HepG2 (cell line): ENCODE measurements around the gene P4HB. TPM values are rescaled to one million over a fixed set of nuclear protein-coding genes. Genes with fewer than 3 reads are reported as not detected.
A peak's percentile ranks its signal among the peaks of the same experiment; 100 is the strongest.

Experiments
- EEA1 ChIP-seq: sonication (generic); formaldehyde crosslinking; IDR thresholded peaks from 2 replicates; pipeline ENCODE4 v1.5.1; 2020; ENCODE audit warnings: mild to moderate bottlenecking, missing genetic modification reagents, borderline replicate concordance
- EZH2 ChIP-seq: conservative IDR thresholded peaks from 2 replicates; pipeline ENCODE4 v1.6.1; 2012; ENCODE audit warnings: mild to moderate bottlenecking, low read depth, low read length, moderate library complexity
- ISX ChIP-seq: sonication (generic); formaldehyde crosslinking; conservative IDR thresholded peaks from 2 replicates; pipeline ENCODE4 v1.5.0; 2020; ENCODE audit warnings: missing genetic modification reagents
- KDM2A ChIP-seq: sonication (generic); formaldehyde crosslinking; IDR thresholded peaks from 2 replicates; pipeline ENCODE4 v1.4.0; 2020; ENCODE audit warnings: low read depth, missing genetic modification reagents, borderline replicate concordance
- MED13 ChIP-seq: sonication (generic); formaldehyde crosslinking; IDR thresholded peaks from 2 replicates; pipeline ENCODE4 v1.5.0; 2020; ENCODE audit warnings: missing genetic modification reagents
- MTF1 ChIP-seq: sonication (generic); formaldehyde crosslinking; IDR thresholded peaks from 2 replicates; pipeline ENCODE4 v1.5.0; 2020; ENCODE audit warnings: missing genetic modification reagents
- MXI1 ChIP-seq: IDR thresholded peaks from 3 replicates; pipeline ENCODE4 v1.6.1; 2012; ENCODE audit warnings: low read depth, low read length, inconsistent platforms, borderline replicate concordance
- SNAI1 ChIP-seq: sonication (generic); formaldehyde crosslinking; IDR thresholded peaks from 2 replicates; pipeline ENCODE4 v1.5.0; 2020; ENCODE audit warnings: mild to moderate bottlenecking, missing genetic modification reagents, borderline replicate concordance
- TBL1XR1 ChIP-seq: fragments of 150-350 bp; IDR thresholded peaks from 2 replicates; pipeline ENCODE4 v1.6.1; 2014; ENCODE audit warnings: borderline replicate concordance, low read length; ENCODE audit not compliant: partially characterized antibody
- ZFP90 ChIP-seq: sonication (generic); formaldehyde crosslinking; IDR thresholded peaks from 2 replicates; pipeline ENCODE4 v1.8.0; 2022; ENCODE audit warnings: missing genetic modification reagents, mild to moderate bottlenecking, inconsistent platforms, borderline replicate concordance
- ZNF331 ChIP-seq: sonication (generic); formaldehyde crosslinking; IDR thresholded peaks from 2 replicates; pipeline ENCODE4 v1.4.0; 2020; ENCODE audit warnings: missing genetic modification reagents
- ZNF530 ChIP-seq: sonication (generic); formaldehyde crosslinking; IDR thresholded peaks from 2 replicates; pipeline ENCODE4 v1.5.0; 2020; ENCODE audit warnings: low read depth, mild to moderate bottlenecking, missing genetic modification reagents
- ZNF607 ChIP-seq: sonication (generic); formaldehyde crosslinking; IDR thresholded peaks from 2 replicates; pipeline ENCODE4 v1.5.1; 2020; ENCODE audit warnings: missing genetic modification reagents, mild to moderate bottlenecking, borderline replicate concordance
- ZNF614 ChIP-seq: IDR thresholded peaks from 2 replicates; pipeline ENCODE4 v1.6.1; 2018; ENCODE audit warnings: missing biosample characterization, missing genetic modification reagents, inconsistent platforms, borderline replicate concordance
- ZNF841 ChIP-seq: sonication (generic); formaldehyde crosslinking; IDR thresholded peaks from 2 replicates; pipeline ENCODE4 v1.8.1; 2023; ENCODE audit warnings: missing genetic modification reagents, borderline replicate concordance
- polyA plus RNA-seq, 8 experiments: library from polyadenylated mRNA; depleted of rRNA in 3 of 8; stranded (reverse) in 7 of 8; unstranded in 1 of 8; fragments of >200 nt; fragmentation: Illumina TruSeq in 4 of 8; extraction: Trizol in 4 of 8; gene quantifications; 2 replicates each; pipeline versions ENCODE4 v1.2.1 to v1.2.3, GENCODE V29; 2011 to 2016; ENCODE audit warnings: low read depth in 4 of 8, missing spikeins in 1 of 8, mixed read lengths in 1 of 8; ENCODE audit not compliant: insufficient read depth in 1 of 8
- total RNA-seq, 5 experiments: library from RNA; depleted of rRNA; stranded (reverse); fragments of >200 nt; fragmentation: Illumina TruSeq; extraction: Trizol; gene quantifications; 2 replicates each; pipeline ENCODE4 v1.2.3, GENCODE V29; 2016; ENCODE audit warnings: low read depth in 1 of 5
- TF ChIP-seq, protein P1 (sequence below): sonication (generic); formaldehyde crosslinking; IDR thresholded peaks from 2 replicates; pipeline ENCODE4 v1.5.1; 2020; ENCODE audit warnings: missing genetic modification reagents, mild to moderate bottlenecking, borderline replicate concordance
- TF ChIP-seq, protein P2 (sequence below): IDR thresholded peaks from 2 replicates; pipeline ENCODE4 v1.6.1; 2016; ENCODE audit warnings: missing compliant biosample characterization, missing genetic modification reagents, borderline replicate concordance
- TF ChIP-seq, protein P3 (sequence below): sonication (generic); formaldehyde crosslinking; IDR thresholded peaks from 2 replicates; pipeline ENCODE4 v1.5.0; 2020; ENCODE audit warnings: missing genetic modification reagents
- TF ChIP-seq, protein P4 (sequence below): sonication (generic); formaldehyde crosslinking; IDR thresholded peaks from 2 replicates; pipeline ENCODE4 v1.5.0; 2020; ENCODE audit warnings: mild to moderate bottlenecking, missing genetic modification reagents, borderline replicate concordance

Gene P4HB
- total and polyA plus RNA-seq, 2 of the 13 experiments (the other 11 are each of a cell fraction or from before 2014, with no cell fraction given), result 185 to 782 TPM

DNA sequence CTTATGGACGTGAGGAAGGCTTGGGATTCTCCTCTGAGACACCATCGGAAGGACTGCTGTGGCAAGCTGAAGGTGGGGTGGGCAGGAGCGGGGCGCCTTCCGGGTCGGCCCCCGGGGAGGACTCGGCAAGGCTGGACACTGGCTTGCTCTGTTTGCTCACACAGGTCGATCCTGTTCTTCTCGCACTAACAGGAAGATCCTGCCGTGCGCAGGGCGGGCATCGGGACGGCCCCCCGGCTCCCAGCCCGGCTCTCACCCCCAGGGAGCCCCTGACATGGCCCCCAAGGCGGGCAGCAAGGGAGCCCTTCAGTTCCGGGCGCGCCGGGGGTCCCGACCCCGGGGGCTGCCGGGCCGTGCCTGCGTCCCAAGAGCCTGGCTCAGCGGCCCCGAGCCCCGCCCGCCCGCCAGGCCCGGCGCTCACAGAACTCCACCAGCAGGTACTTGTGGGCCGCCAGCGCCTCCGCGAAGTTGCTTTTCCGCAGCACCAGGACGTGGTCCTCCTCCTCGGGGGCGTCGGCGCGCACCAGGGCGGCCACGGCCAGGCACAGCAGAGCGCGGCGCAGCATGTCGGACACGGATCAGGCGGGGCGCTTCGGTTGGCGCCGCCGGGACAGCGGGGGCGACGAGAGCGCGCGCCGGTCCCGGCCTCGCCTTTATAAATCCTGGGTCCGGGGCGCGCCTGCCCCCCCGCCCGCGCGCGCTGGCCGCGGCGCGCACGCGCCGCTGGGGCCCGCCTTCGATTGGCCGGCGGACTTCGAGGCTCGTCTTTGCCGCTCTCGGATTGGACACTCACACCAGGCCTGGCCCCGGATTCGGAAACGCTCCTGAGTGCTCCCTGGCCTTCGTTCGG lies at the start of gene P4HB (continued):
- TF ChIP-seq, protein P1, sequence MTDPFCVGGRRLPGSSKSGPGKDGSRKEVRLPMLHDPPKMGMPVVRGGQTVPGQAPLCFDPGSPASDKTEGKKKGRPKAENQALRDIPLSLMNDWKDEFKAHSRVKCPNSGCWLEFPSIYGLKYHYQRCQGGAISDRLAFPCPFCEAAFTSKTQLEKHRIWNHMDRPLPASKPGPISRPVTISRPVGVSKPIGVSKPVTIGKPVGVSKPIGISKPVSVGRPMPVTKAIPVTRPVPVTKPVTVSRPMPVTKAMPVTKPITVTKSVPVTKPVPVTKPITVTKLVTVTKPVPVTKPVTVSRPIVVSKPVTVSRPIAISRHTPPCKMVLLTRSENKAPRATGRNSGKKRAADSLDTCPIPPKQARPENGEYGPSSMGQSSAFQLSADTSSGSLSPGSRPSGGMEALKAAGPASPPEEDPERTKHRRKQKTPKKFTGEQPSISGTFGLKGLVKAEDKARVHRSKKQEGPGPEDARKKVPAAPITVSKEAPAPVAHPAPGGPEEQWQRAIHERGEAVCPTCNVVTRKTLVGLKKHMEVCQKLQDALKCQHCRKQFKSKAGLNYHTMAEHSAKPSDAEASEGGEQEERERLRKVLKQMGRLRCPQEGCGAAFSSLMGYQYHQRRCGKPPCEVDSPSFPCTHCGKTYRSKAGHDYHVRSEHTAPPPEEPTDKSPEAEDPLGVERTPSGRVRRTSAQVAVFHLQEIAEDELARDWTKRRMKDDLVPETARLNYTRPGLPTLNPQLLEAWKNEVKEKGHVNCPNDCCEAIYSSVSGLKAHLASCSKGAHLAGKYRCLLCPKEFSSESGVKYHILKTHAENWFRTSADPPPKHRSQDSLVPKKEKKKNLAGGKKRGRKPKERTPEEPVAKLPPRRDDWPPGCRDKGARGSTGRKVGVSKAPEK, result peak; percentile 82; the same call in 1 of the 2 replicates
- TF ChIP-seq MTF1 (CRISPR knock-in tag) (no peak), KDM2A (CRISPR knock-in tag) (peak; percentile 64; the same call in 1 of the 2 replicates), ZNF530 (CRISPR knock-in tag) (no peak), ZNF841 (no peak), SNAI1 (CRISPR knock-in tag) (no peak), ZNF331 (peak; percentile 74; the same call in 1 of the 2 replicates), ZNF607 (CRISPR knock-in tag) (peak; percentile 53; the same call in 1 of the 2 replicates), EEA1 (CRISPR knock-in tag) (peak; percentile 93), ISX (no peak), MED13 (CRISPR knock-in tag) (no peak; the same call in 1 of the 2 replicates), TBL1XR1 (no peak), ZFP90 (CRISPR knock-in tag) (no peak), MXI1 (peak; percentile 85; the same call in 2 of the 3 replicates), ZNF614 (CRISPR knock-in tag) (no peak), EZH2 (no peak)
- TF ChIP-seq, protein P2, sequence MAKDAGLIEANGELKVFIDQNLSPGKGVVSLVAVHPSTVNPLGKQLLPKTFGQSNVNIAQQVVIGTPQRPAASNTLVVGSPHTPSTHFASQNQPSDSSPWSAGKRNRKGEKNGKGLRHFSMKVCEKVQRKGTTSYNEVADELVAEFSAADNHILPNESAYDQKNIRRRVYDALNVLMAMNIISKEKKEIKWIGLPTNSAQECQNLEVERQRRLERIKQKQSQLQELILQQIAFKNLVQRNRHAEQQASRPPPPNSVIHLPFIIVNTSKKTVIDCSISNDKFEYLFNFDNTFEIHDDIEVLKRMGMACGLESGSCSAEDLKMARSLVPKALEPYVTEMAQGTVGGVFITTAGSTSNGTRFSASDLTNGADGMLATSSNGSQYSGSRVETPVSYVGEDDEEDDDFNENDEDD (CRISPR knock-in tag), result no peak
- TF ChIP-seq, protein P3, sequence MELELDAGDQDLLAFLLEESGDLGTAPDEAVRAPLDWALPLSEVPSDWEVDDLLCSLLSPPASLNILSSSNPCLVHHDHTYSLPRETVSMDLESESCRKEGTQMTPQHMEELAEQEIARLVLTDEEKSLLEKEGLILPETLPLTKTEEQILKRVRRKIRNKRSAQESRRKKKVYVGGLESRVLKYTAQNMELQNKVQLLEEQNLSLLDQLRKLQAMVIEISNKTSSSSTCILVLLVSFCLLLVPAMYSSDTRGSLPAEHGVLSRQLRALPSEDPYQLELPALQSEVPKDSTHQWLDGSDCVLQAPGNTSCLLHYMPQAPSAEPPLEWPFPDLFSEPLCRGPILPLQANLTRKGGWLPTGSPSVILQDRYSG (CRISPR knock-in tag), result no peak
- TF ChIP-seq, protein P4, sequence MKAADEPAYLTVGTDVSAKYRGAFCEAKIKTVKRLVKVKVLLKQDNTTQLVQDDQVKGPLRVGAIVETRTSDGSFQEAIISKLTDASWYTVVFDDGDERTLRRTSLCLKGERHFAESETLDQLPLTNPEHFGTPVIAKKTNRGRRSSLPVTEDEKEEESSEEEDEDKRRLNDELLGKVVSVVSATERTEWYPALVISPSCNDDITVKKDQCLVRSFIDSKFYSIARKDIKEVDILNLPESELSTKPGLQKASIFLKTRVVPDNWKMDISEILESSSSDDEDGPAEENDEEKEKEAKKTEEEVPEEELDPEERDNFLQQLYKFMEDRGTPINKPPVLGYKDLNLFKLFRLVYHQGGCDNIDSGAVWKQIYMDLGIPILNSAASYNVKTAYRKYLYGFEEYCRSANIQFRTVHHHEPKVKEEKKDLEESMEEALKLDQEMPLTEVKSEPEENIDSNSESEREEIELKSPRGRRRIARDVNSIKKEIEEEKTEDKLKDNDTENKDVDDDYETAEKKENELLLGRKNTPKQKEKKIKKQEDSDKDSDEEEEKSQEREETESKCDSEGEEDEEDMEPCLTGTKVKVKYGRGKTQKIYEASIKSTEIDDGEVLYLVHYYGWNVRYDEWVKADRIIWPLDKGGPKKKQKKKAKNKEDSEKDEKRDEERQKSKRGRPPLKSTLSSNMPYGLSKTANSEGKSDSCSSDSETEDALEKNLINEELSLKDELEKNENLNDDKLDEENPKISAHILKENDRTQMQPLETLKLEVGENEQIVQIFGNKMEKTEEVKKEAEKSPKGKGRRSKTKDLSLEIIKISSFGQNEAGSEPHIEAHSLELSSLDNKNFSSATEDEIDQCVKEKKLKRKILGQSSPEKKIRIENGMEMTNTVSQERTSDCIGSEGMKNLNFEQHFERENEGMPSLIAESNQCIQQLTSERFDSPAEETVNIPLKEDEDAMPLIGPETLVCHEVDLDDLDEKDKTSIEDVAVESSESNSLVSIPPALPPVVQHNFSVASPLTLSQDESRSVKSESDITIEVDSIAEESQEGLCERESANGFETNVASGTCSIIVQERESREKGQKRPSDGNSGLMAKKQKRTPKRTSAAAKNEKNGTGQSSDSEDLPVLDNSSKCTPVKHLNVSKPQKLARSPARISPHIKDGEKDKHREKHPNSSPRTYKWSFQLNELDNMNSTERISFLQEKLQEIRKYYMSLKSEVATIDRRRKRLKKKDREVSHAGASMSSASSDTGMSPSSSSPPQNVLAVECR (CRISPR knock-in tag), result peak; percentile 29
